Activated naive CD8-positive, alpha-beta T cell treated with anti-CD3 and anti-CD28 coated beads, Interleukin-2, amount 10 ng/mL, durations not matched to agents 7 days and 5 days (primary cell): Measurements from ENCODE around the gene PIH1D1. TPM values are rescaled to one million over a fixed set of nuclear protein-coding genes. Genes with fewer than 3 reads are reported as not detected.

ENCODE experiments used
- ATAC-seq: fragments of 150-1000 bp; cut with Tn5 transposase; one replicate; pipeline ENCODE4 v1.10.0; 2021; ENCODE audit warnings: low read depth, moderate library complexity
- POLR2A ChIA-PET: fragments of 350-600 bp; sonication (Branson Sonifier 250); formaldehyde crosslinking; loops from one replicate; lab custom pipeline; 2021; ENCODE audit warnings: antibody characterized with exemption; lab: Charles Lee
- DNase-seq: peaks from one replicate; pipeline ENCODE4 v3.0.0; 2021
- H3K27ac Mint-ChIP-seq: one replicate; pipeline ENCODE4 v1.8.0; 2022; ENCODE audit warnings: mild to moderate bottlenecking, mixed read lengths
- H3K27me3 Mint-ChIP-seq: one replicate; pipeline ENCODE4 v1.8.0; 2022; ENCODE audit warnings: mild to moderate bottlenecking, moderate library complexity, mixed read lengths
- H3K36me3 Mint-ChIP-seq: one replicate; pipeline ENCODE4 v1.8.0; 2021; ENCODE audit warnings: mild to moderate bottlenecking, mixed read lengths
- H3K4me1 Mint-ChIP-seq: one replicate; pipeline ENCODE4 v1.8.0; 2021; ENCODE audit warnings: mixed read lengths
- H3K4me3 Mint-ChIP-seq: one replicate; pipeline ENCODE4 v1.8.0; 2022; ENCODE audit warnings: mild to moderate bottlenecking, moderate library complexity, mixed read lengths
- H3K9me3 Mint-ChIP-seq: one replicate; pipeline ENCODE4 v1.8.0; 2021; ENCODE audit warnings: mixed read lengths
- total RNA-seq, 2 experiments: library from RNA; stranded (reverse); gene quantifications; one replicate each; pipeline ENCODE4 v1.2.3, GENCODE V29; 2021

Gene PIH1D1
- total RNA-seq, 2 experiments from 2014 or later, result 143 to 148 TPM

DNA sequence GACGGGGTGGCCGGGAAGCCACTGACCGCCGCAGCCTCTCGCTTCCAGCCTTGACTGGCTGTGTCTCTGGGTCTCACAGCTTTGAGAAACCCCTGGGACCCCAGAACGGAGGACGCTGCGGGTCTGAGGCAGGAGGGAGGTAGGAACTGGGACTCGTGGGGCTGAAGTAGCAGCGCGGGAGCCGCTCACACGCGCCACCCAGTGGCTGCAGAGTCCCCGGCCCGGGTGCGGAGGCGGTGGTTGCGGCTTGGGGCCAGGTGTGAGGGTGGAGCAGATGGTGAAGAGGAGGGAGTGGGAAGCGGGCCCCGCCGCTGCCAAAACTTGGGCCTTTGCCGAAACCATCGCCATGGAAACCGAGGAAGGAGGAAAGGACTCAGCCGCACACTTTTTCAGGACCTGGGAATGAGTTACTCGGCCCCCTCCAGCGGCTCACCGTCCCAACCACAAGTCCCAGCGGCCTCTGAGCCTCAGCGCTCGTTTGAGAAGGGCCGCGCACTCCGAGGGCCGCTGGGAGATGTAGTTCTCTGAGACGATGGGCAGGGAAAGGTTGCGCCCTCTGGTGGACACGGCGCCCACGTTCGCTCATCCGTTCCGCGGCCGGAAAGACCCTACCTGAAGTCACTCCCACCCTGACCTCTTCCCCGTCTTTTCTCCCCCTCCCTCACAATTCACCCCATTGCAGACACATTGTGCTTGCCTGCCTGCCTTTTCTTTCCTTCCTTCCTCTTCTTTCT lies 8.1 kb downstream of the PIH1D1 start:
- Mint-ChIP-seq H3K36me3 (peaks cover 8% of the 10 kb centered on the region), H3K27ac (peak overlapping the region; percentile 91), H3K9me3 (no peaks in the 10 kb centered on the region), H3K27me3 (peaks cover 40% of the 10 kb centered on the region), H3K4me1 (peaks cover 31% of the 10 kb centered on the region), H3K4me3 (peak overlapping the region; percentile 87)
- POLR2A ChIA-PET, result interaction anchor here (0.7 to 2.1 kb wide), 9 partner anchors 8 to 52 kb away, joined by 3 to 10 read pairs (median 6); partner anchors contain the start of genes ALDH16A1 and PIH1D1
- DNase-seq, result peak; percentile 98
- peak; percentile 88 for ATAC-seq

DNA sequence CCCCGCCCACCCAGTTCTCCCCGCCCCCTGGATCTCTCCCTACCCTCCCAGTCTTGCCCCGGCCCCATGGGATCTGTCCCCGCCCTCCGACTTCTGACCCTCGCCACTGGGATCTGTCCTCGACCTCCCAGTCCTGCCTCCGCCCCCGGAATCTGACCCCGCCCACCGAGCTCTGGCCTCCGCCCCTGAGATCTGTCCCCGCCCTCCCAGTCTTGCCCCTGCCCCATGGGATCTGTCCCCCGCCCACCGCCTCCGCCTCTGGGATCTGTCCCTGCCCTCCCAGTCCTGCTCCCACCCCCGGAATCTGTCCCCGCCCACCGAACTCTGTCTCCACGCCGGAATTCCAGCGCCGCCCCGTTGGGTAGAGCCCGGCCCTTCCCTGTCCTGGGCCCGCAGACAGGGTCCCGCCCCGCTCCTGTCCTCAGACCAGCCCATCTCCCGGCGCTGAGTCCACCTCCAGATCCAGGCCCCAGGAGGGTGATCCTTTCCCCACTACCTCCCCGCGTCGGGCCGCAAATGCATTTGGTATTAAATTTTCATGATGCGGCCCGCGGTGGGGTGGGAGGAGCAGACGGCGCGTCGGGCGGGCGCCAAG lies 8.7 kb downstream of the PIH1D1 start:
- POLR2A ChIA-PET, result interaction anchor here (0.6 to 1.6 kb wide), 7 partner anchors 9 to 53 kb away, joined by 3 to 10 read pairs (median 4); partner anchors contain the start of genes ALDH16A1 and PIH1D1
- ATAC-seq, result peak; percentile 12
- no peaks in the 10 kb centered on the region for H3K9me3 Mint-ChIP-seq
- peaks cover 29% of the 10 kb centered on the region for H3K4me1 Mint-ChIP-seq
- peak overlapping the region; percentile 91 for H3K27ac Mint-ChIP-seq
- H3K36me3 Mint-ChIP-seq, result peaks cover 3% of the 10 kb centered on the region
- peak; percentile 76 for DNase-seq
- H3K4me3 Mint-ChIP-seq, result peak overlapping the region; percentile 87
- H3K27me3 Mint-ChIP-seq, result peaks cover 46% of the 10 kb centered on the region

DNA sequence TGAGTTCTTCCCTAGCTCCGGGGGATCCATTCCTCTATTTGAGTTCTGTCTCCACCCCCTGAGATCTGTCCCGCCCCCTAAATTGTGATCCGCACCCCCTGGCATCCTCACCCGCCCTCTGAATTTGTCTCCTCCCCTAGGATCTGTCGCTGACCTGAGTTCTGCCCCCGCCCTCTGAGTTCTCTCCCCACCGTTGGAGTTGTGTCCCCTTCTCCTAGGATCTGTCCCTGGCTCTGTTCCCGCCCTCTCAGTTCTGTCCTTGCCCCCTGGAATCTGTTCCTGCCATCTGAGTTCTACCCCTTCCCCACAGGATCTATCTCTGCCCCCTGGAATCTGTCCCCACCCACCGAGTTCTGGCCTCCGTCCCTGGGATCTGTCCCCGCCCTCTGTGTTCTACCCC lies 9.3 kb downstream of the PIH1D1 start:
- Mint-ChIP-seq H3K9me3 (no peaks in the 10 kb centered on the region), H3K4me1 (peaks cover 29% of the 10 kb centered on the region), H3K4me3 (peak overlapping the region; percentile 87), H3K27me3 (peaks cover 51% of the 10 kb centered on the region), H3K36me3 (peaks cover 3% of the 10 kb centered on the region), H3K27ac (peak overlapping the region; percentile 64)
- ATAC-seq (no peak), DNase-seq (no peak)
- POLR2A ChIA-PET, result interaction anchor here (0.6 to 1.6 kb wide), 6 partner anchors 9 to 51 kb away, joined by 3 to 10 read pairs (median 4); partner anchors contain the start of genes ALDH16A1 and PIH1D1

DNA sequence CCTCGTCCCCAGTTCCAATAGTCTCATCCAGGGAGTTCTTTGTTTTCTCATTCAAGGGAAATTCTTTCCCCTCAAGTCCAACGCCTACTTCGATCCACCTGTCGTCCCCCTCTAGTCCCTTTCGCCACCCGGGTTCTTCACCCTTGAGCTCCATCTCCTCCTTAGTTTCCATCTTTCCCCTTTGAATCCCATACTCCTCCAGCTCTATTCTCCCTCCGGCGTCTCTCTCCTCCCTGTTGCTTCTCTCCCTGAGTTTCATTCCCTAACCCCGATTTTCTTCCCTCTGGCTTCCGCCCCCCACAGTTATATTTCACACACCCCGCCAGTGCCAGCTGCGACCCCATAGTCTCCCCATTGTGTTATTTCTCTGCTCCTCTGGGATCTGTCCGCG lies 9.7 kb downstream of the PIH1D1 start:
- no peak for ATAC-seq
- Mint-ChIP-seq H3K36me3 (peaks cover 3% of the 10 kb centered on the region), H3K4me3 (peak overlapping the region; percentile 87), H3K4me1 (peaks cover 29% of the 10 kb centered on the region), H3K9me3 (no peaks in the 10 kb centered on the region), H3K27ac (peak overlapping the region; percentile 64), H3K27me3 (peaks cover 55% of the 10 kb centered on the region)
- DNase-seq, result no peak
- POLR2A ChIA-PET, result interaction anchor here (1.1 to 1.6 kb wide), 3 partner anchors 27 to 32 kb away, joined by 3 to 10 read pairs (median 4); no protein-coding TSS in a partner anchor

DNA sequence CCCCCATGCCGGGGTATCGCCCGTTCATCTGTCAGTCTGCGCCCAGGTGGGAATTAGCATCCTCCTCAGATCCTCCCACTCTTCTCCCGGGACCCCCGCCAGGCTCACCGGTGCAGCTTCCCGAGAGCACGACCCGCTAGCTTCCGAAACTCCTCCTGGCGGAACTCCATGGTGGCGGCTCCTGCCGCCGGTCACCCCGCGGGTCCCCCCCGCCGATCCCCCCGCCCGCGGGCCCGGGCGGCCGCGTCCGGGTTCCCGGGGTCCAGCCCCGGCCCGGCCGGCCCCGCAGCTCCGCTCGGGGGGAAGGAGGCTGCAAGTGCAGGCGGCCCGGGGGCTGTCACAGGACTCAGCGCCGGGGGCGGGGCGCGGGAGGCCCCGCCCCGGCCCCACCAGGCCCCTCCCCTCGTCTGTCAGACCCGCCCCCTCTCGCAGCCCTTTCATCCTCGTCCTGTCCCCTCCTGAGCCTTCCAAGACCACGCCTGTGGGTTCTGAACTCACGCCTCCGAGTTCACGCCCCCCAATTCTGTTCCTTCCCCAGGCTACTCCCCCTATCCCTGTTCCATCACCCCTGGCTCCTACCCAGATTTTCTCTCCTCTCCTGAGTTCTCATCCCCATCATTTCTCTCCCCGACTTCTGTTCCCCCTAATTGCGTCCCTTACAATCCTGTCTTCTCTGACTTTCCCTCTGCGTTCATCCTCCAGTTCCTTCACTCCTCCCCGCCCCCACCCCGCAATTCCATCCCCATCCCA lies 10.2 kb downstream of the PIH1D1 start, which contains the start of gene SLC17A7:
Gene SLC17A7 (minus strand): TSS at position 318 of the 750 bp plus-strand sequence. CDS start 148 bp downstream, at position 170.
- Mint-ChIP-seq H3K36me3 (peaks cover 3% of the 10 kb centered on the region), H3K27me3 (peaks cover 61% of the 10 kb centered on the region), H3K9me3 (no peaks in the 10 kb centered on the region), H3K4me1 (peaks cover 31% of the 10 kb centered on the region), H3K27ac (peak within 1 kb of the TSS; percentile 64), H3K4me3 (peak within 1 kb of the TSS; percentile 87)
- DNase-seq (no peak), ATAC-seq (peak; percentile 7)
- POLR2A ChIA-PET, result interaction anchor here (1.1 to 1.6 kb wide), 3 partner anchors 28 to 51 kb away, joined by 3 to 4 read pairs (median 3); no protein-coding TSS in a partner anchor

DNA sequence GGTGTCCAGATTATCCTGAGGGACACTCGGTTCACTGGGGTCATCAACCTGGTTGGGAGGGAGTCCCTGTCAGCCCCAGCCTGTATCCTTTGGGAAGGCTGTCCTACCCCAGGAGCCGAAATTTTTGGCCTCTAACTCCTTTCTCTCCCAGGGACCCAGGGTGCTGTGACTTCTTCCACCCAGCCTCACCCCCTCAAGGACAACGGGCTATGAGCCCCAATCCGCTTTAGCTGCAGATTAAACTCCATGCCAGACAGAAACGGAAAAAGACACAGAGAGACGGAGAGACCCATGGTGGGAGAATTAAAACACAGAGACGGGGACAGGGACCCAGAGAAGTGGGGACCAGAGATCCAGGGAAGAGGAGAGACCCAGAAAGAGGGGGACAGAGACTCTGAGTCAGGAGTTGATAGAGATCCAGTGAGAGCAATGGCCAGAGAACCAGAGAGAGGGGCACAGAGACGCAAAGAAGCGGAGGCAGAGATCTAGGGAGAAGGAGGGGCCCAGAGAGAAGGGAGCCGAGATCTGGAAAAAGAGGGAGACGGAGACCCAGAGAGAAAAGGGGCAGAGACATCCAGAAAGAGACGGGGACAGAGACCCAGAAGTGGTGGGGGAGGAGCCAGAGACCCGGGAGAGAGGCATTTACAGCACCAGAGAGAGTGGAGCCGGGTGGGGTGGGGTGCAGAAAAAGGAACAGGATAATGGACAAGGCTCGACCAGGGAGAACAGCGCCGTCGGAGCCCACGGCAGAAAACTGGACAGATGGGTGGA lies 11.0 kb downstream of the PIH1D1 start:
- ATAC-seq (no peak), DNase-seq (no peak)
- no peak overlapping the region for H3K27ac Mint-ChIP-seq
- H3K36me3 Mint-ChIP-seq, result peaks cover 2% of the 10 kb centered on the region
- H3K4me1 Mint-ChIP-seq, result peaks cover 35% of the 10 kb centered on the region
- no peaks in the 10 kb centered on the region for H3K9me3 Mint-ChIP-seq
- POLR2A ChIA-PET, result interaction anchor here (1.1 to 1.6 kb wide), 4 partner anchors 13 to 50 kb away, joined by 3 read pairs; partner anchors contain the start of gene ALDH16A1
- peak overlapping the region; percentile 51 for H3K4me3 Mint-ChIP-seq
- peaks cover 69% of the 10 kb centered on the region for H3K27me3 Mint-ChIP-seq

DNA sequence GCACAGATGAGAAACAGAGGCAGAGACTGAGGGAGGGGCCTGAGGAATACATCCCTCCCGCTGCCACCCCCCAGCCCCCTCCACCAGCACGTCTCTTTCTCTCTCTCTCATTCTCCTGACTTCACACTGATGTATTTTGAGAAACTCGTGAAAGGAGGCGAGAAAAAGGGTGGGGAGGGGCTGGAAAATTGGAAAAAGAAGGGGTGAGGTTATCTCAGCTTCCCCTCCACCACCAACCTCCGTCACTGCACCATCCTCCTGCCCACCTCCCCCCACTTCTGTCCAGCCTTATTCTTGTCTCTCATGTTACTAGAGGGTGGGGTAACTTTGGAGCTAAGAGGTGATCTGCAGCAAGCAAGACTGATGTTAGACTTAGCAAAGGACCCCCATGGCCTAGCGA lies 11.8 kb downstream of the PIH1D1 start:
- no peak for ATAC-seq
- no peak overlapping the region for H3K27ac Mint-ChIP-seq
- POLR2A ChIA-PET, result interaction anchor here (1.3 to 1.6 kb wide), 3 partner anchors 13 to 50 kb away, joined by 3 read pairs; partner anchors contain the start of gene ALDH16A1

DNA sequence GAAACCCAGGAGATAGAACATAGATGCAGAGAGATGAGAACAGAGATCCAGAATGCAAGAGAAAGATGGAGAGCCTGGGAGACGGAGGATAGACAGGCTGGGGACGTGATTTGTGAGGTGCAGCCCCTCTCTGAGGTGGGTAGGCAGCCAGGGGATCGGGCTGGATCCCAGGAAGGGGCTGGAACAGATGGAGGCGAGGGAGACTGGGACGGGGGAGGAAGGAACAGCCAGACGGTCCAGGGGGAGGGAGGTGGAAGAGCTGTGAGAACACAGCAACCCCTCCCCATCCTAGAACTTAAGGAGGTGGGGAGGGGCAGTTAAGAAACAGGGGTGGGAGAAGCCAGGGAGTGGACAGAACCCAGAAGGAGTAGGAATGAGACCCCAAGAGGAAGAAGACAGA lies 13.4 kb downstream of the PIH1D1 start:
- H3K27me3 Mint-ChIP-seq, result peaks cover 91% of the 10 kb centered on the region
- DNase-seq, result no peak
- no peak overlapping the region for H3K4me3 Mint-ChIP-seq
- POLR2A ChIA-PET, result no interaction called here
- no peaks in the 10 kb centered on the region for H3K36me3 Mint-ChIP-seq
- no peak overlapping the region for H3K27ac Mint-ChIP-seq
- no peaks in the 10 kb centered on the region for H3K9me3 Mint-ChIP-seq
- peaks cover 29% of the 10 kb centered on the region for H3K4me1 Mint-ChIP-seq
- ATAC-seq, result no peak

More for the DNA sequence above, 11.8 kb downstream of the PIH1D1 start:
- no peak for DNase-seq
- no peak overlapping the region for H3K4me3 Mint-ChIP-seq
- peaks cover 32% of the 10 kb centered on the region for H3K4me1 Mint-ChIP-seq
- peaks cover 77% of the 10 kb centered on the region for H3K27me3 Mint-ChIP-seq
- H3K36me3 Mint-ChIP-seq, result peaks cover 2% of the 10 kb centered on the region
- H3K9me3 Mint-ChIP-seq, result no peaks in the 10 kb centered on the region

DNA sequence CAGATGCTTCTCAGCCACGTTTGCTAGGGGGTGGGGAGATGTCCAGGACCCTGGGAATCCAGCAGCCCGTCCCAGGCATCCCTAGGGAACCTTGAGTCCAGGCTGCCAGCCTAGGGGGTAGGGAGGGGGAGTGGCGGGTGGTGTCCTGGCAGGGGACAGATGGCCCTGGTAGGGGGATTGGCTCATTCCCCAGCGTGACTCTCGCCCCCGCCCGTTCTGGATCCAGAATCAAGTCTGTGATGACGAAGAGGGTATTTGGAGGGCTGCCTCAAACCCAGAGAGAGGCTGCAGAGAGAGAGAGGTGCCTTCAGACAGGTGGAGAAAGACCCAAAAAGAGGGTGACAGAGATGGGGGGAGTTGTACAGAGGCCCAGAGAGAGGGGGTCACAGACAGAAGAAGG lies 14.4 kb downstream of the PIH1D1 start:
- Mint-ChIP-seq H3K4me1 (peaks cover 27% of the 10 kb centered on the region), H3K4me3 (no peak overlapping the region), H3K36me3 (no peaks in the 10 kb centered on the region), H3K9me3 (no peaks in the 10 kb centered on the region), H3K27ac (no peak overlapping the region), H3K27me3 (peaks cover 96% of the 10 kb centered on the region)
- ATAC-seq (no peak), DNase-seq (no peak)
- POLR2A ChIA-PET, result no interaction called here

DNA sequence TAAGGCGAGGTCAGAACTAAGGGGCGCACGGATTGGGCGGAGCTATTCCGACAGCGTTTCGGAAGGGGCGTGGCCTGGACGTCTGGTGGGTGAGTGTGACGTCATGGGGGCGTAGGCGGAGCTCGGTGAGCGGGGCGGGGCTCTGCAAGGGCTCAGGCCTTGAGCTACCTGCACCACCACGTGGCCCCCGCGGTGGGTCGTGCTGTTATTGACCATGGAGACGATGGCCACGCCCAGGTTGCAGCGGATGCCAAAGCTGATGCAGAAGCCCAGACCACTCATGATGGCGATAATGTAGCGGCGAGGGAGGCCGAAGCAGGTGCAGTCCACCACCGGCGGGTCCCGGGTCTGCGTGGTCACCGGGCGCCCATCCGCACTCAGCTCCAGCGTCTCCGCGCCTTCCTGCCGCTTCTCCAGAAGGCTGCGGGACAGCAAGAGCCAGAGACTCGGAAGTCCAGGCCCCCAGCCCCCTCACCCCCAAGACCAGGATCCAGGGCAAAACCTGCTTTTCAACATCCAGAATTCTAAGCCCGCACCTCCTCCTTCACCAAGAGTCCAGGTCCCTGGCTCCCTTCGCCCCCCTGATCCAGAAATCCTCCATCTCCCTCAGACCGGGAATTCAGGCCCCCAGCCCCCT lies 15.1 kb downstream of the PIH1D1 start:
- Mint-ChIP-seq H3K36me3 (no peaks in the 10 kb centered on the region), H3K9me3 (no peaks in the 10 kb centered on the region), H3K27me3 (peaks cover 96% of the 10 kb centered on the region), H3K4me3 (no peak overlapping the region), H3K27ac (no peak overlapping the region), H3K4me1 (peaks cover 23% of the 10 kb centered on the region)
- POLR2A ChIA-PET, result interaction anchor here (0.8 to 0.9 kb wide), 2 partner anchors 17 to 45 kb away, joined by 3 to 4 read pairs; partner anchors contain the start of gene ALDH16A1
- no peak for ATAC-seq
- DNase-seq, result peak; percentile 73

DNA sequence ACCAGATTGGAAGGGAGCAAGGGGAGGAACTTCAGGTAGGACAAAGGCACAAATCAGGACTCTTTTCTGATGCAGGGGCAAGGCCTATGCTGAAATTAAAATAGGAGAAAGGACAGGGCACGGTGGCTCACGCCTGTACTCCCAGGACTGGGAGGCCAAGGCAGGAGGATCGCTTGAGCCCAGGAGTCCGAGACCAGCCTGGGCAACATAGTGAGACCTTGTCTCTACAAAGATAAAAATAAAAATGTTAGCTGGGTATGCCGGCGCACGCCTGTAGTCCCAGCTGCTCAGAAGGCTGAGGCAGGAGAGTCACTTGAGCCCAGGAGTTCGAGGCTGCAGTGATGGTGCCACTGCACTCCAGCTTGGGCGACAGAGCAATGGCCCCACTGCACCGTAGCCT lies 15.9 kb downstream of the PIH1D1 start:
- peaks cover 21% of the 10 kb centered on the region for H3K4me1 Mint-ChIP-seq
- ATAC-seq (no peak), DNase-seq (no peak)
- POLR2A ChIA-PET, result interaction anchor here (0.8 to 0.9 kb wide), 2 partner anchors 18 to 44 kb away, joined by 3 to 4 read pairs; partner anchors contain the start of gene ALDH16A1
- H3K4me3 Mint-ChIP-seq, result no peak overlapping the region
- H3K9me3 Mint-ChIP-seq, result no peaks in the 10 kb centered on the region
- H3K27me3 Mint-ChIP-seq, result peaks cover 97% of the 10 kb centered on the region
- no peak overlapping the region for H3K27ac Mint-ChIP-seq
- H3K36me3 Mint-ChIP-seq, result no peaks in the 10 kb centered on the region
